Right lobe of liver (tissue), 4 donors: Measurements from ENCODE around the gene CNIH3.

Experiments
- POLR2A ChIP-seq: fragments of 450-650 bp; IDR thresholded peaks from one replicate; pipeline ENCODE4 v1.6.1; 2017; ENCODE audit warnings: antibody characterized with exemption, mild to moderate bottlenecking
- TF ChIP-seq, protein P1 (sequence below), 4 donors: fragments of 200-600 bp in 3 of 4; fragments of 450-650 bp in 1 of 4; IDR thresholded peaks; one replicate each; pipeline versions ENCODE4 v1.5.1 to v1.8.0; 2016 to 2022; ENCODE audit warnings: antibody characterized with exemption in 4 of 4, mild to moderate bottlenecking in 2 of 4
- donor health status: DM: no; HTN: no; CAD: no.
- donor health status: DM: no; HTN: no; CAD: no.
- donor health status: DM: no; HTN: yes; CAD: no.

DNA sequence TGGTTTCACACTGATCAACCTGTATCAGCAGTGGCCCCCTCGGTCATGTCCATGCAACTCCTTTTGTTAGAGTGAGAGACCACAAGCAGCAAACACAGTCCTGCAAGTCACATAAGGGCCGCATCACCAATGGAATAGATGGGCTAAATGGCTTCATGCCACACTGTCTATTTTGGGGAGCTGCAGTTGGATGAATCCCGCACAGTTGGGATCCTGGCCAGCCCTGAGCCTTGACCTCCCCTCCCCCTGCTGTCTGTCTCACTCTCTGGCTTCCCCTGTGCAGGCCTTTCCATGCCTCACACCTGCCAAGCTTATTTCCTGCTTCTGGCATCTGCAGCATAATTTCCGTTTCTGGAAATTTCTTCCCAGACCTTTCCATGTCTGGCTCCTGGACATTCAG lies 57.0 kb downstream of the CNIH3 start:
- TF ChIP-seq, protein P1, sequence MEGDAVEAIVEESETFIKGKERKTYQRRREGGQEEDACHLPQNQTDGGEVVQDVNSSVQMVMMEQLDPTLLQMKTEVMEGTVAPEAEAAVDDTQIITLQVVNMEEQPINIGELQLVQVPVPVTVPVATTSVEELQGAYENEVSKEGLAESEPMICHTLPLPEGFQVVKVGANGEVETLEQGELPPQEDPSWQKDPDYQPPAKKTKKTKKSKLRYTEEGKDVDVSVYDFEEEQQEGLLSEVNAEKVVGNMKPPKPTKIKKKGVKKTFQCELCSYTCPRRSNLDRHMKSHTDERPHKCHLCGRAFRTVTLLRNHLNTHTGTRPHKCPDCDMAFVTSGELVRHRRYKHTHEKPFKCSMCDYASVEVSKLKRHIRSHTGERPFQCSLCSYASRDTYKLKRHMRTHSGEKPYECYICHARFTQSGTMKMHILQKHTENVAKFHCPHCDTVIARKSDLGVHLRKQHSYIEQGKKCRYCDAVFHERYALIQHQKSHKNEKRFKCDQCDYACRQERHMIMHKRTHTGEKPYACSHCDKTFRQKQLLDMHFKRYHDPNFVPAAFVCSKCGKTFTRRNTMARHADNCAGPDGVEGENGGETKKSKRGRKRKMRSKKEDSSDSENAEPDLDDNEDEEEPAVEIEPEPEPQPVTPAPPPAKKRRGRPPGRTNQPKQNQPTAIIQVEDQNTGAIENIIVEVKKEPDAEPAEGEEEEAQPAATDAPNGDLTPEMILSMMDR (IDR thresholded peaks at IDR 0.05), result no peak
- no peak for TF ChIP-seq POLR2A
